SKM-1 treated with dmso at 0.1 percent for 144 hours (cell line): ENCODE results near the gene C2CD5.
"Not testable (repeated sequence)": the region's sequence is repeated elsewhere in the genome, so short reads cannot be mapped to it uniquely, and the experiment has no call there.

Experiments used
- DNase-seq: peaks from one replicate; lab custom pipeline; 2025; ENCODE audit not compliant: unreplicated experiment; lab: John Stamatoyannopoulos, UW

C2CD5 gene

DNA sequence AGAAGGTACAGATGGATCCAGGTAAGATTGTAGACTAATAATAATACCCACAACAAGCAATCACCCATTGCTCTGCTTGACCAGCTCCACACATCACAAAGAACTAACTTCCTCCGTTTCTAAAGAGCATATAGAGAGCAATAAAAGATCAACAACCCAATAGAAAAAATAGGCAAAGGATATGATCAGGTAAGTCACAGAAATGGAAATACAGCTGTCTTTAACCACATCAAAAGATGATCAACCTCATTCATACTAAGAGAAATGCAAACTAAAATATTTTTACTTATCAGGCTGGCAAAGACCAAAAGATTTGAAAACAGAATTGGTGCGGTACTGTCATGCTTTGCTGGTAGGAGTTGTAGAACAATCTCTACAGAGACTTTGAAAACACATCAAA is 8.9 kb downstream of the C2CD5 start:
- DNase-seq = no peak

DNA sequence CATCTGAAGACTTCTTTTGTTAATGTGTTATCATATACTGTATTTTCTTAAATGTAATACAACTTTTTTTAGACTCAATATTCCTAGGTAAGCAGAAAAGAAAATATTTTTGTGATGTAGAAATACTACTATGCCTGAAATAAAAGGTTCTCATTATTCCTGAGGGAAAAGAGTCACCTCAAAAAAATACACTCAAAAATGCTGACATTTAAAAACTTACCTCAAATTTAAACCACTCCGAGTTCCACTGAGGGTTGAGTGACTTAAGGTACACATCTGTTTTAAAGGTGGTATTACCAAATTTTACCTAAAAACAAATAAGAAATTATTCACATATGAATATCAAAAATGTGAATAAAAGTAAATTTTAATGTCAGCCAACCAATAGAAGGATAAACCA is 9.3 kb downstream of the C2CD5 start:
- DNase-seq = no peak

DNA sequence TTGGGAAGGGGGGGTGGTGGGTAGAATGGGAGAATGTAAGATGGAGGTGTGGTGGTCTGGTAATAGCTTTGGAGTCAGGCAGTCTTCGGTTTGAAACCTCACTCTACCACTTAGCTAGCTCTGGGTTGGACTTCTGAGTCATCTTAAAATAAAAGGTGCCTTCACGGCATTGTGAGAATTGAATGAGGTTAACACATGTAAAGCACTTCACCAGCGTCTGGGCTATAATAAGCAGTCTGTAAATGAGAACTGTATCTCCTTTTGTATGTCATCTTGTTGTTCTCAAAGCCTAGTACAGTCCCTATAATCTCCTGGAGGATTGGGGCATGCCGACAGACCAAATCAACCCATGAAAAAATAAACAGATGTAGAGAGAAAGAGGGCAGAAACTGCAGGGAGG is 11.2 kb downstream of the C2CD5 start:
- no peak for DNase-seq

DNA sequence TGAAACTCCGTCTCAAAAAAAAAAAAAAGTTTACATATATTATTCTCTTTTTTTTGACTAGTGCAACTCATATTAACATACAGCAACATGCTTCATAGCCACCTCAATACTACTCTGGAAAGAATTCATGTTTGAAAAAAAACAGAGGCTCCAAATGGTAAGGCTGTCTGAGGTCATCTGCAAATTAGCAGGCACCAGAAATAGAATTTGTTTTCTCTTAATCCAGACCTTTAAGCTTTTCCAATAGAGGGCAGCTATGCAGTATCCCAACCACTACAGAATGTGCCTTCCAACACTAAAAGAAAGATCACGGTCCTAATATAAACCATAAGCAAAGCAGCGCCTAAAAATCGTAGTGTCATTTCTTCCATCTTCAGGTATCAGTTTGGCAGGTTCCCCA is 12.0 kb downstream of the C2CD5 start:
- DNase-seq = no peak

DNA sequence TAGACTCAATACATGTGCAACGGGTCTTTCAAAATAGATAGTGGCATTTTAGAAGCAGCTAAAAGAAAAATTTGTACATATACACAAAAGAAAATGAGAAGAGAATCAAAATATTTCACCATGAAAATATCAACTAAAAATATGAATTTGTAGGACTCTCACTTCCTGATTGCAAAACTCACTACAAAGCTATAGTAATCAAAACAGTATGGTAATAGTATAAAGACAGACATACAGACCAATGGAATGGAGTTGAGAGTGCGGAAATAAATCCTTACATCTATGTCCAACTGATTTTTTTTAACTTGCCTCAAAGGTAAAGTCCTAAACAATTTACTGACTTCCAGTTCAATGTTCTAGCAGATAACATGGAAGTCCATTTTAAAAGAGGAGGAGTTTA is 13.1 kb downstream of the C2CD5 start:
- DNase-seq = no peak

DNA sequence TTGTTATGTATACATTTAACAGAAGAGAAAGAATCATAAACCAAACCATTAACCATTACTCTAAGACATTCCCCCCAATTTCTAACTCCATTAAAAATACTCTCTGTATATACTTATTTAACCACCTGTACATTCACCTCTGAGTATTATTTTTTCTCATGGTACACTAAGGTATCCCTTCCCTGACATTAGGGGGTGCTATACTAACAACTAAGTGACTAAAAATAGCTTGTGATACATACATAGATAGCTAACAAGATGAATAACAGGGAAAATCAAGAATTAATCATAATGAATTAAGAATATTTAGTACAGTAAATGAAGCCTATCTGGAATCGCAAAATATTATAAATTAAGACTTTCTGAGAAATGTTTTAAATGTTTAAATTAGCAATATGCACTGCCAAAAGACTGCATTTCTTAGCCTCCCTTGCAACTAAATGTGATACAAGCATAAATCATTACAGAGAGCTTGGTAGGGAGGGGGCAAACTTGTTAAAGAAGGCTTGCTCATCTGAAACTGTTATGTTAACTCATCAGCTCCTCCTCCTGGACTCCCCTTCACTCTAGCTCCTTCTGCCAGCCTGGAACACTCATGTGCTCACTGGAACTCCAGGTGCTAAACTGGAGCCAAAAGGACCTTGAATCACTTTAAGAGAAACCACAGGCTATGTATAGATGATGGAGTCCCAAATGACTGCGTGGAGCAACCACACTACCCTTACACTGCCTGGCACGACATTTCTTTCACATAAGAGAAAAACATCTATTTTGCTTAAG is 14.9 kb downstream of the C2CD5 start:
- no peak for DNase-seq

DNA sequence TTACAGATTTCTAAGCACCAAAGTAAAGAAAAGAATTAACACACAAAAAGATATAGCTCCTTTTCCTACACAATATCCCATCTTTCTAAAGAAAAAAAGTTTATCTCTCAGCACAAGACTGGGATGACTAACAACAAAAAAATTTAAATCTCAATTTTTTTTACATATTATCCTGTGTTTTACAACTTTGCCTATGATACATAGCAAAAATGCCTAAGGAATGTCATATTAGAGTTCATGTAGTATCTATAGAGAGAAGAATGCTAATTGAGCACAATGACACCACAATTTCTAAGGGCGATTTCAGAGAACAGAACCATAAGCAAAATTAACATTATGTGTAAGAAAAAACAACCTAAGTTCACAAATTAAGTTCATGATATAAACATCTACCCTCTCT is 16.3 kb downstream of the C2CD5 start:
- DNase-seq = no peak

DNA sequence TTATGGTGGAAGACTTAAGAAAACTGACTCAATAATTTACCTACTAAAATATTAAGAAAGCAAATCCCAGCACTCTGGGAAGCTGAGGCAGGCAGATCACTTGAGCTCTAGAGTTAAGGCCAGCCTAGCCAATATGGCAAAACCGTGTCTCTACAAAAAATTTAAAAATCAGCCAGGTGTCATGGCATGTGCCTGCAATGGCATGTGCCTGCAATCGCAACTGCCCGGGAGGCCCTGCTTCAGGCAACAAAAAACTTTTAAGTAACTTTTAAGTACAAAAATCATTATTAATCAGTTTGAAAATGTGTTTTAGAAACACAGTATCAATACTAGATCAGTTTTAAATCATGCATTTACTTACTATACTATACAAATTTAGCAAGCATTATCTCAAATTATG is 17.5 kb downstream of the C2CD5 start:
- DNase-seq = no peak

DNA sequence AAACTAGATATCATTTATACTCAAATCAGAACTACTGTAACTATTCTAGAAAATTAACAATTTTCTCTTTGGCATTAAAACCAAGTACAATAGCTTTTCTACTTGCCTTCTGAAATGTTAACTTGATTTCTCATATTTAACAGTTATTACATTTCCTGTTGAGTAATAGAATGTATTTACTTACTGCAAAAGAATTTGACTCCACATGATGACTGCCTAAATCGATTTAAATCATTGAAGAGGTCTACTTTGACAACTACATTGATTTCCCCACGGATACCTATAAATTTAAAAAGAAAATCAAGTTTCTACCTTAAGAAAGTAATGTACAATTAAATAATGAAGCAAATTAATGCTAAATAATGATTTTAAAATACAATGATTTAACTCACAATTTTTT is 18.9 kb downstream of the C2CD5 start:
- DNase-seq = no peak

DNA sequence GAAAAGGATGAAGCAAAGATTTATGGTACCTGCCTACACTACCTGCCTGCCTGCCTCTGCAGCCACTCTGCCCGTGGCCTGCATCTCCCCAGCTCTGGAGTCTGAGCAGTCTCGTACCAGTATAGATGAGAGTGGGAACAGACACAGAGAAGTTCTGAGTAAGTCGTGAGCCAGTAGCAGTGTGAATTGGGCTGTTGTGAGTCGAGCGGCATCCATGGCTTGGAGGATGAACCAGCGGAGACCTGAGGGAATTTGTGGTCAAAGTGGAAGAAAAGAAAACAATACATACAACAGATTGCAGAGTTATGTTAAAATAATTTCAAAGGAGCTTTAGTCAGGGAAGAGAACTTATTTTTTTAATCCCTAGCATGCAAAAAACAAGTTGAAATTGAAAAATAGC is 25.3 kb downstream of the C2CD5 start:
- DNase-seq = no peak

DNA sequence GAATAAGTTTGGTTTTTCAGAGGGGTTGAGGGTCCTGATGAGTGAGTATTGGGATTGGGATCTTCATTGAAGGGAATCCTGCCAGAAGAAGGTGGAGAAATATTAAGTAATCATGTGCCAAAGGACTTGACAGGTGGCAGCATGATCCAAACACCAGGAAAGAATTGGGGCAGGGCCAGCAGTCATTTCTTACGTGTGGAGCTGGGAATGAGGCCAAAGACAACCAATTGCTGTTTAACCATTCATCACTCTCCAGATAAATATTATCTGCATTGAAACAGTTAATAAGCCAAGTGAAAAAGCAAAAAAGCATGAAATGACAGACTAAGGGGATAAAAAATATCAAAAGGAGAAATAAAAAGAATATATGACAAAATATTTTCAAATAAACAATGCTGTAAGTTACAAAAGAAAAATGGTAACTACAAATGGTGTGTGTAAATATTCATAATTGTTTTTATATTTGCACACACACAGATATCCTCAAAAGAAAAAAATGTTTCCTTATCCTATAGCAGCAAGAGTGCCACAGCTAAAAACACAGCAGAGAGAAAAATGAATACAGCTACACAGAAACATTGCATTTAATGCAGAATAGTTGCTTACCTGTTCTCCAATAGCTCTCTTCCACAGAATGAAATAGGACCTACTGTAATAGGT is 26.2 kb downstream of the C2CD5 start:
- no peak for DNase-seq

DNA sequence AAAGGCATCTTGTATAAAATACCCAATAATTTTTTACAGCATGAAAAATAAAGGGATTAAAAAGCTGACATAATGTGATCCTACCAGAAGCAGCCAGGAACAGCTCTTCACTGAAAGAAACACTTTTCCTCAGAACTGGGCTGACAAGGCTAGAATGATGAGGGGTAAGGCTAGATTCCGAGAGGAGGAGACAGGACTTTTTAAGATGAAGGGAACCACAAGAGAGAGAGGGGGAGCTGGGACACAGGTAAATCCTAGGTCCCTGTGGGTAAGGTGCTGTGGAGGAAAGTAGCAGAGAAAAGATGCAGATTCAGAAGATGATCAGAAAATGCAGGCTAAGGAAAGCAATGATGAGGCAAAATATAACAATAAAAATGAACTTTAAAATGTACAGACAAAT is 29.5 kb downstream of the C2CD5 start:
- DNase-seq = no peak

DNA sequence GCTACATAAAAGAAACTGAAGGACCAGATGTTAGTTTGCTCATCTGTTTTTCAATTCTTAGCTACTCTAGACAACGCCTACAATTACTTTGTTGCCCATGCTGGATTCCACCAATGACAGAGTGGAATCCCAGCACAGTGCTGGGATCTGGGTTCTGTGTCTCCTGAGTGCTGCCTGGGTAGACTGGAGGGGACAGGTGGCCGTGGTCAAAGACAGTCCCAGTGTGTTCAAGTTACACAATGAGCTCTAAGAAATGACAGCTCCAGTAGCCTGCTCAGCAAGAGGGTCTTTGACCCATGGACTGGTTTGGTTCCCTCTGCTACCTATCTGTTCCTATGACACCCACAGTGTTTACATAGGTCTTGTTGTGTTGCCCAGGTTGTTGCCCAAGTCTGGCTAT is 38.5 kb downstream of the C2CD5 start:
- DNase-seq = no peak

DNA sequence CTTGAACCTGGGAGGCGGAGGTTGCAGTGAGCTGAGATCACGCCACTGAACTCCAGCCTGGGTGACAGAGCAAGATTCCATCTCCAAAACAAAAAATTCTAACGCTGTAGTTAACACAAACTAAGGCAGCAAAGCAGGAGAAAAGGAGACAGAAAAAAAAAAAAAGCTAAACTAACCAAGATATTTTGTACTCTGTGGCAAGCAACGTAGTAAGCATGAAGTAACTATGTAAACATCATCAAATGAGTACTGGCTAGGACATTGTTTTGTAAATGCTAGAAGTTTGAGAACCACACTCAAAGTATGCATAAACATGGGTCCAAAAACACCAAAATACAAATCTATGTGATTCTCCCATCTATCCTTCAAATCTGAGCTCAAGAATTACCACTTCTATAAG is 44.2 kb downstream of the C2CD5 start:
- DNase-seq = no peak

DNA sequence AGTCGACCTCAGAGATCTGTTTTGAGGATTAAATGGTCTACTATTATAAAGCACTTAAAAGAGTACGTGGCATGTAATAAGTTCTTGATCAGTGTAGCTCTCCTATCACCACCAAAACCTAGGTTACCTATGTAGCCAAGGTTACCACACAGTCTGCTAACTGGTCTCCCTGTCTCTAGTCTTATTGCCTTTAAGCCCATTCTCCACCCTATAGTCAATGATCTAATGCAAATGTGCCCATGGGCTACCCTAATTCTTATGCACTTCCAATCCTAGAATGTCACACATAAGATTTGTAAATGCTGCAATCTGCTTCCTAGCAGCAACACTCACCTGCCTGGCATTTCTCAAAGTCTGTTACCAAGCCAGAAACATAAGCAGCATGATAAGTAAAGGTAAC is 44.9 kb downstream of the C2CD5 start:
- DNase-seq = no peak

DNA sequence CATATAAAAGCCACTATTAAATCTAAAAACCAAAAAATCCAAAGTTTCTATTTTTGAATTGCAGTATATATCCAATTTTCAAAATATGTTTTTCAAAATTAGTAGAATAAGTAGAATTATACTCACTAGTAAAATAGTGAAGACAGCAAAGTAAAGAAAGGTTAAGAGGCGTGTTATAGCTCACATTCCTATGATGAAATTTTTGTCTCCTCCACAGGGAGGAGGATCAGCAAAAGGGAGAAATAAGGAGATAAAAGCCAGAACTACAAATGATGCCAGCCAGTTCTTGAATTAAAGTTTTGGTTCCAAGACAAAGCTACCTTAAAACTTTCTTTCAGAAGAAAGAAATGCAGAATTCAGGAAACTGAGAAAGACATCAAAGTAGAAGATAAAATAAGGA is 50.0 kb downstream of the C2CD5 start:
- no peak for DNase-seq

DNA sequence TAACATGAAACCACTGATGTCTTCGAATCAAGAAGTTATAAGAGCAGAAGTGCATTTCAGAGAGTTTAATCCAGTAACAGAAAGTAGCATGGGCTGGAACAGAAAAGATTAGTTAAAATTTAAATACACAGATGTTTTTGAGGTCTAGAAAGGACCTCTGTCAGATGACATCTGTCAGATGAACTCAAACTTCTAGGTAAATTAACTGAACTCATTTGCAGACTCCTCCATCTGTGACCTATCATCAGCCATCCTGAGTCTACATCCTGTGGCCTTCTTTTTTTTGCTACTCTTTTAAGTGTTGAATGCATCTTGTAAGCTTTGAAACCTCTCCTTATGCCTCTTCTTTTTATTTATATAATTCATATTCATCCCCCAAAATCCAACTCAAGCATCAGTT is 53.3 kb downstream of the C2CD5 start:
- no peak for DNase-seq

DNA sequence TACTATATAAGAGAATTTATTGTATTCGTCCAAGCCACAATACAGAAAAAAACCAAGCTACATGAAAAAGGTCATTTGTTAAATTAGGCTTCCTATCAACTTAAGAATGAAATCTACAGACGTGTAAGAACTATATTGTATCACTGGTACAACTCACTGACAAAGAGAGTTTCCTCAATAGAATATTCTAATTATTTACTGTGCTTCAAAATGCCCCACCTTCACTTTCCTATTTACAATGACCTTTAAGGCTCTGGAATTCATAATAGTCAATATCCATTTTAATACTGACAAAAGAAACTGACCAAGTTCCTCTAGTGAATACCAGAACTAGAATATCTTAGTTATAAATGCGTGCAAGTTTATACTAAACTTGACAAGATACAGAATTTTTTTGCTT is 55.9 kb downstream of the C2CD5 start:
- no peak for DNase-seq

DNA sequence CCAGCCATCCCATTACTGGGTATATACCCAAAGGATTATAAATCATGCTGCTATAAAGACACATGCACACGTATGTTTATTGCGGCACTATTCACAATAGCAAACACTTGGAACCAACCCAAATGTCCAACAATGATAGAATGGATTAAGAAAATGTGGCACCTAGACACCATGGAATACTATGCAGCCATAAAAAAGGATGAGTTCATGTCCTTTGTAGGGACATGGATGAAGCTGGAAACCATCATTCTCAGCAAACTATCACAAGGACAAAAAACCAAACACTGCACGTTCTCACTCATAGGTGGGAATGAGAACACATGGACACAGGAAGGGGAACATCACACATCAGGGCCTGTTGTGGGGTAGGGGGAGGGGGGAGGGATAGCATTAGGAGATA is 56.7 kb downstream of the C2CD5 start:
- not testable (repeated sequence) for DNase-seq

DNA sequence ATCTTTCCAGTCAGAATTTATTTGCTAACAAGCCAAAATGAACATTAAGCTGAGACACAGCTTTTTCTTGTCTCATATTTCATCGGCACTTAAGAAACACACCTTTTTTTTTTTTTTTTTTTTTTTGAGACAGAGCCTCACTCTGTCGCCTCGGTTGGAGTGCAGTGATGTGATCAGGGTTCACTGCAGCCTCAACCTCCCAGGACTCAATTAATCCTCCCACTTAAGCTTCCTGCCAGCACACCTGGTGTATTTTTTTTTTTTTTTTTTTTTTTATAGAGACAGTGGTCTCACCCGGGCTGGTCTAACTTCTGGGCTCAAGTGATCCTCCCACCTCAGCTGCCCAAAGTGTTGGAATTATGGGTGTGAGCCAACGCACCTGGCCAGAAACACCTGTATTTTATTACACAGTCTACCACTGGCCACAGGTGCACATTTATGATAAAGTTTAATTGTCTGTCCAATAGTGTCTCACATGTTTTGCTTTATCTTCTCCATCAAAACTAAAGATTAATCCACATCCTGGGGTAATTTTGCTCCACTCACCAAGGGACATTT is 62.7 kb downstream of the C2CD5 start:
- DNase-seq = no peak

DNA sequence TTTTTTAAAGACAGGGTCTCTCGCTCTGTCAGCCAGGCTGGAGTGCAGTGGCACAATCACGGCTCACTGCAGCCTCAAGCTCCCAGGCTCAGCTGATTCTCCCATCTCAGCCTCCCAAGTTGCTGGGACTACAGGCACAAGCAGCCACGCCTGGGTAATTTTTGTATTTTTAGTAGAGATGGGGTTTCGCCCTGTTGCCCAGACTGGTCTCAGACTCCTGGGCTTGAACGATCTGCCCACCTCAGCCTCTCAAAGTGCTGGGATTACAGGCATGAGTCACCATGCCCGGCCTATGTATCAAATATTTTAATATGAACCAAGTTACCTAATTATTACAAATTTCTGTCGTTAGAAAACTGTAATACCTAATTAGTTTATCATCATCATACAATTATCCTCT is 63.5 kb downstream of the C2CD5 start:
- DNase-seq = not testable (repeated sequence)

DNA sequence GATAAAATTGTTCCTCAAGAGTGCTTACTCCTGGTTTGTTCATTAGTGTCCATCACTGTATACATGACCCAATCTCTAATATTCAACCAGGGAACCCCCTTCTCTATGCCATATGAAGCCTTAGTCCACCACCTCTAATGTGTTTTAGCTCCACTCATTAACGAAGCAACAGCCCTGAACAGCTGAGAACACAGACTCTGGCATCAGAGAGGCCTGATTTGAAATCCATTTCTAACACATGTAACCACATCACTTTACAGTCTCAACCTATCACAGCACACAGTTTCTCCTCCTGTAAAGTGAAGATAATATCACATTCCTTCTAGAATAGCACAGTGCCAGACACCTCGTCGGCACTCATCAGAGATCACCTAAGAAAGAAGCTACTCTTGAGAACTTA is 64.3 kb downstream of the C2CD5 start:
- no peak for DNase-seq

DNA sequence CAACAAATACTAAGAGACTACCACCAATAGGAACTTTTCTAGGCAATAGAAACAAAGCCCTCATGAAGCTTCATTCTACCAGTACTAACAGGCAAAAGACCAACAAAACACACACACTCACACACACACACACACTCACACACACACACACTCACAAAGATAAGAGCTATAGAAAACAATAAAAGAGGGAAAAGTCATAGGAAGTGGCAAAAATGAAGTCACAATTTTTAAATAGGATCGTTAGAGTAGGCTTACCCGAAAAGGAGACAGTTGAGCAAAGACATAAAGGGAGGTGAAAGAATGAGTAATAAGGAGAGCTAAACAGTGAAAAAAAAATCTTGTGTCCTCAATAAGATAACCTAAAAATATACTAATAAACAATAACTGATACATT is 66.5 kb downstream of the C2CD5 start:
- DNase-seq = no peak
